Endothelial cell of umbilical vein (primary cell): ENCODE measurements around the gene CARD11. TPM values are rescaled to one million over a fixed set of nuclear protein-coding genes. Genes with fewer than 3 reads are reported as not detected.

Source experiments
- BruUV-seq: library from RNA; stranded (reverse); fragments of 400-500 nt; replicated peaks from 2 replicates; lab custom pipeline; 2021; lab: Mats Ljungman, UMichigan
- CTCF ChIA-PET: fragments of 300-600, 350-600 bp; sonication (Branson Sonifier 250); formaldehyde crosslinking; loops from one replicate; lab custom pipeline; 2021; ENCODE audit warnings: antibody characterized with exemption, inconsistent platforms; lab: Charles Lee
- POLR2A ChIA-PET: fragments of 300-600, 350-600 bp; sonication (Branson Sonifier 250); formaldehyde crosslinking; loops from one replicate; lab custom pipeline; 2021; ENCODE audit warnings: antibody characterized with exemption, inconsistent platforms; lab: Charles Lee
- DNase-seq: peaks from one replicate; pipeline ENCODE4 v3.0.0-alpha.2; 2011; ENCODE audit warnings: low read depth, low spot score
- FAIRE-seq: peaks from 2 replicates; lab custom pipeline; 2011; peaks lifted over from hg19 to GRCh38; lab: Jason Lieb, UNC
- H2AFZ ChIP-seq: 2 replicates; pipeline ENCODE4 v1.6.0; 2012; ENCODE audit warnings: low read depth, low read length, control low read depth, inconsistent platforms
- H3K27ac ChIP-seq: 2 replicates; pipeline ENCODE4 v1.5.1; 2011; ENCODE audit warnings: low read depth, mild to moderate bottlenecking, control low read depth, low read length, moderate library complexity; ENCODE audit not compliant: insufficient read depth
- H3K27me3 ChIP-seq, 2 experiments: 2 replicates each; pipeline versions ENCODE4 v1.6.0 to v1.6.1; 2011; ENCODE audit warnings: low read length in 2 of 2, mixed read lengths in 1 of 2; ENCODE audit not compliant: control insufficient read depth in 2 of 2, insufficient read depth in 2 of 2
- H3K36me3 ChIP-seq, 2 experiments: 2 replicates in 1 of 2; 3 replicates in 1 of 2; pipeline ENCODE4 v1.5.1; 2011; ENCODE audit warnings: low read length in 2 of 2, mild to moderate bottlenecking in 1 of 2, moderate library complexity in 1 of 2; ENCODE audit not compliant: control insufficient read depth in 2 of 2, insufficient read depth in 2 of 2; ENCODE audit errors: extremely low read depth in 1 of 2
- H3K4me1 ChIP-seq: 3 replicates; pipeline ENCODE4 v1.5.1; 2011; ENCODE audit warnings: mild to moderate bottlenecking, low read length; ENCODE audit not compliant: control insufficient read depth, insufficient read depth; ENCODE audit errors: extremely low read depth
- H3K4me2 ChIP-seq: 2 replicates; pipeline ENCODE4 v1.6.1; 2011; ENCODE audit warnings: low read length, control low read depth, mixed read lengths; ENCODE audit not compliant: insufficient read depth
- H3K4me3 ChIP-seq, 3 experiments: fragments of 200-600 bp in 1 of 3; sonication (generic), shearing (Covaris generic) in 1 of 3; replicated peaks in 1 of 3; 2 replicates each; pipeline ENCODE4 v1.5.1; 2011 to 2016; ENCODE audit warnings: control low read depth in 3 of 3, low read length in 3 of 3, mild to moderate bottlenecking in 2 of 3, inconsistent platforms in 1 of 3, low read depth in 1 of 3, moderate library complexity in 1 of 3; ENCODE audit not compliant: insufficient read depth in 1 of 3
- H3K79me2 ChIP-seq: 2 replicates; pipeline ENCODE4 v1.6.0; 2012; ENCODE audit warnings: low read length, inconsistent platforms; ENCODE audit not compliant: control insufficient read depth, insufficient read depth
- H3K9ac ChIP-seq: replicated peaks from 2 replicates; pipeline ENCODE3; 2011; ENCODE audit warnings: low read length, control low read depth; ENCODE audit not compliant: insufficient read depth; ENCODE audit errors: extremely low read depth
- H3K9me1 ChIP-seq: replicated peaks from 3 replicates; pipeline ENCODE4 v1.6.0; 2011; ENCODE audit warnings: mild to moderate bottlenecking, low read length; ENCODE audit not compliant: control insufficient read depth, insufficient read depth; ENCODE audit errors: extremely low read depth
- H3K9me3 ChIP-seq: replicated peaks from 2 replicates; pipeline ENCODE4 v1.5.1; 2012; ENCODE audit warnings: low read length, inconsistent platforms; ENCODE audit not compliant: control insufficient read depth, insufficient read depth
- H4K20me1 ChIP-seq: replicated peaks from 2 replicates; pipeline ENCODE3; 2011; ENCODE audit warnings: mild to moderate bottlenecking, low read length; ENCODE audit not compliant: control insufficient read depth, insufficient read depth; ENCODE audit errors: extremely low read depth
- CTCF ChIP-seq, 2 donors: IDR thresholded peaks; 1 replicate in 1 of 2; 2 replicates in 1 of 2; pipeline ENCODE4 v1.5.1; 2011; ENCODE audit warnings: low read length in 2 of 2, mild to moderate bottlenecking in 2 of 2, moderate library complexity in 2 of 2, control low read depth in 1 of 2, inconsistent platforms in 1 of 2, low read depth in 1 of 2; ENCODE audit not compliant: insufficient read depth in 1 of 2; ENCODE audit errors: extremely low read depth in 1 of 2
- EZH2 ChIP-seq: IDR thresholded peaks from 2 replicates; pipeline ENCODE4 v1.6.1; 2012; ENCODE audit warnings: borderline replicate concordance, low read depth, mild to moderate bottlenecking, moderate library complexity, low read length, inconsistent platforms; ENCODE audit not compliant: severe bottlenecking
- FOS ChIP-seq: IDR thresholded peaks from 2 replicates; pipeline ENCODE4 v1.6.1; 2011; ENCODE audit warnings: mild to moderate bottlenecking, low read length, moderate library complexity, borderline replicate concordance; ENCODE audit not compliant: insufficient read depth
- GATA2 ChIP-seq: IDR thresholded peaks from 2 replicates; pipeline ENCODE4 v1.7.0; 2011; ENCODE audit warnings: low read depth, mild to moderate bottlenecking, moderate library complexity, mixed read lengths, low read length; ENCODE audit not compliant: insufficient read length, insufficient read depth
- JUN ChIP-seq: IDR thresholded peaks from 2 replicates; pipeline ENCODE4 v1.6.1; 2011; ENCODE audit warnings: borderline replicate concordance, low read depth; ENCODE audit not compliant: insufficient read length, insufficient read depth
- MYC ChIP-seq: IDR thresholded peaks from one replicate; pipeline ENCODE4 v1.6.1; 2011; ENCODE audit warnings: mild to moderate bottlenecking, low read depth, low read length
- POLR2A ChIP-seq: IDR thresholded peaks from 2 replicates; pipeline ENCODE4 v1.6.1; 2012; ENCODE audit warnings: low read depth, mild to moderate bottlenecking, control low read depth, low read length
- POLR2AphosphoS5 ChIP-seq: IDR thresholded peaks from 2 replicates; pipeline ENCODE4 v1.6.1; 2012; ENCODE audit warnings: low read depth, mild to moderate bottlenecking, control low read depth, low read length, moderate library complexity; ENCODE audit not compliant: insufficient read depth
- dilution Hi-C: fragments of 300-500 bp; cut with MboI; formaldehyde crosslinking; loops from one replicate; pipeline ENCODE4 v1.15.0; 2019; ENCODE audit warnings: low sequenced_read_pairs; ENCODE audit not compliant: extremely low pct_ligation_motif_present
- intact Hi-C: fragments of 100-400 bp; cut with micrococcal nuclease; formaldehyde crosslinking; loops from one replicate; pipeline ENCODE4 v1.10.0; 2022
- polyA plus RNA-seq, 4 experiments: library from polyadenylated mRNA; depleted of rRNA in 3 of 4; stranded (reverse) in 3 of 4; unstranded in 1 of 4; fragments of >200 nt; gene quantifications; 2 replicates each; pipeline versions ENCODE4 v1.2.1 to v1.2.3, GENCODE V29; 2011 to 2012; ENCODE audit warnings: missing spikeins in 1 of 4
- total RNA-seq: library from RNA; stranded (reverse); gene quantifications from 2 replicates; pipeline ENCODE4 v1.2.3, GENCODE V29; 2021
- TF ChIP-seq, protein P1 (sequence below): IDR thresholded peaks from 2 replicates; pipeline ENCODE4 v1.6.1; 2011; ENCODE audit not compliant: insufficient read depth, insufficient read length

CARD11 gene
- total and polyA plus RNA-seq, 2 donors (not counting 3 experiments of a cell fraction or from before 2014, with no cell fraction given), result 20.4 to 41.8 TPM

DNA sequence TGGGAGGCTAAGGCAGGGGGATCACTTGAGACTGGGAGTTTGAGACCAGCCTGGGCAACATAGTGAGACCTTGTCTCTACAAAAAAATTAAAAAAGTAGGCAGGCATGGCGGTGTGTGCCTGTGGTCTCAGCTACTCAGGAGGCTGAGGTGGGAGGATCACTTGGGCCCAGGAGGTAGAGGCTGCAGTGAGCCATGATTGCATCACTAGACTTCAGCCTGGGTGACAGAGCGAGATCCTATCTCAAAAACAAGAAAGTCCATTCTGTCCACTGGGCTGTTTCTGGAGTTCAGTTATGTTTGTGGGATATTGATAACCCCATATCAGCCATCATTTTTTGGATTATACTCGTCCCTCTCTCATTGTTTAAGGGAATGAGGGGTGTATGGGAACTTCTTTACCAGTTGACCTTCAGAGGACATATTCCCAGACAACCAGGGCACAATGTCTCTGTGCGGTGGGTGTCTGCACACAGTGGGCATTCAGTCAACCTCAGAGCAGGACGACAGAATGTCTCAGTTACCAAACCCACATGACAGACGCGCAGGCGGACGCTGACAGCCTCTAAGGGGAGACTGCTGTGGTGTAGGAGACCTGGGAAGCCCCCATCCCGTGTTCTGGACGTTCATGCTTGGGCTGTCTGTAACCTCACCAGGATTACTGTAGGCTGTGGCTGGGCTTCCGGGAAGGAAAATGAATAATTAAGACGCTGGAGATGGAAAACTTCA lies 69.4 kb downstream of the CARD11 start:
- ChIA-PET POLR2A (no interaction called here), CTCF (interaction anchor here (0.9 kb wide), 1 partner anchor 9 kb away, joined by 3 read pairs; no protein-coding TSS in a partner anchor)
- FAIRE-seq (no peak), DNase-seq (no peak)
- H3K9me1 ChIP-seq, result no peaks in the 10 kb centered on the region
- H4K20me1 ChIP-seq, result no peaks in the 10 kb centered on the region
- H3K4me3 ChIP-seq, result no peak overlapping the region
- dilution Hi-C loops, result no loop called here
- no peaks in the 10 kb centered on the region for H3K4me1 ChIP-seq
- intact Hi-C loops, result no loop called here
- no peak overlapping the region for H3K4me2 ChIP-seq
- H3K9me3 ChIP-seq, result no peaks in the 10 kb centered on the region
- H3K36me3 ChIP-seq, result peaks cover 0 to 1% of the 10 kb centered on the region in 2 experiments
- no peaks in the 10 kb centered on the region for H3K79me2 ChIP-seq
- H3K27me3 ChIP-seq, result no peaks in the 10 kb centered on the region
- no peak overlapping the region for H3K27ac ChIP-seq
- no peak overlapping the region for H3K9ac ChIP-seq
- TF ChIP-seq CTCF (IDR thresholded peaks at IDR 0.05; ENCODE audit: extremely low read depth in 1 of 2, insufficient read depth in 1 of 2, low read depth in 1 of 2, low read length in 2 of 2), result no peak
- TF ChIP-seq JUN, result no peak
- TF ChIP-seq, protein P1, sequence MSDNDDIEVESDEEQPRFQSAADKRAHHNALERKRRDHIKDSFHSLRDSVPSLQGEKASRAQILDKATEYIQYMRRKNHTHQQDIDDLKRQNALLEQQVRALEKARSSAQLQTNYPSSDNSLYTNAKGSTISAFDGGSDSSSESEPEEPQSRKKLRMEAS, result no peak
- no peak for TF ChIP-seq POLR2AphosphoS5
- no peak for TF ChIP-seq EZH2
- no peak for TF ChIP-seq MYC
- no peak for TF ChIP-seq POLR2A
- no peak for TF ChIP-seq GATA2
- TF ChIP-seq FOS, result no peak
- BruUV-seq, result no TSS peak
- no peak overlapping the region for H2AFZ ChIP-seq
